ENCODE results near the gene TEAD2. TPM values are rescaled to one million over a fixed set of nuclear protein-coding genes. Genes with fewer than 3 reads are reported as not detected.
A peak's percentile ranks its signal among the peaks of the same experiment; 100 is the strongest.

The TEAD2 gene
- total RNA-seq, 1 experiment from 2014 or later = 106 TPM

DNA sequence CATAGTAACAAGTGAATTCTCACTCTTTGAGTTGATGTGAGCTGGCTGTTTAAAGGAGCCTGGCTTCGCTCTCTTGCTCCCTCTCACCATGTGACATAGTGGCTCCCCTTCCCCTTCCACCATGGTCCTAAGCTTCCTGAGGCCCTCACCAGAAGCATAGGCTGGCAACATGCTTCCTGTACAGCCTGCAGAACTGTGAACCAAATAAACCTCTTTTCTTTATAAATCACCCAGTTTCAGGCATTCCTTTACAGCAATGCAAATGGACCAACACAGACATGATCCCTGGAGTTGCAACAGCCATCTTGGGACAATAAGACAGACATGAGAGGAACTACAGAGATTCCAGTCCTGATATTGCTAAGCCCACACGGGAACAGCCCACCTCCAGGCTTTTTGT lies 12.6 kb downstream of the TEAD2 start (continued):
- no peak for TF ChIP-seq ZNF138 (CRISPR knock-in tag; conservative IDR thresholded peaks at IDR 0.05)
- TF ChIP-seq, protein P1, sequence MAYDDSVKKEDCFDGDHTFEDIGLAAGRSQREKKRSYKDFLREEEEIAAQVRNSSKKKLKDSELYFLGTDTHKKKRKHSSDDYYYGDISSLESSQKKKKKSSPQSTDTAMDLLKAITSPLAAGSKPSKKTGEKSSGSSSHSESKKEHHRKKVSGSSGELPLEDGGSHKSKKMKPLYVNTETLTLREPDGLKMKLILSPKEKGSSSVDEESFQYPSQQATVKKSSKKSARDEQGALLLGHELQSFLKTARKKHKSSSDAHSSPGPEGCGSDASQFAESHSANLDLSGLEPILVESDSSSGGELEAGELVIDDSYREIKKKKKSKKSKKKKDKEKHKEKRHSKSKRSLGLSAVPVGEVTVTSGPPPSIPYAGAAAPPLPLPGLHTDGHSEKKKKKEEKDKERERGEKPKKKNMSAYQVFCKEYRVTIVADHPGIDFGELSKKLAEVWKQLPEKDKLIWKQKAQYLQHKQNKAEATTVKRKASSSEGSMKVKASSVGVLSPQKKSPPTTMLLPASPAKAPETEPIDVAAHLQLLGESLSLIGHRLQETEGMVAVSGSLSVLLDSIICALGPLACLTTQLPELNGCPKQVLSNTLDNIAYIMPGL (CRISPR knock-in tag; IDR thresholded peaks at IDR 0.05) = no peak
- TF ChIP-seq JUN (CRISPR knock-in tag; IDR thresholded peaks at IDR 0.05) = no peak
- no peak for TF ChIP-seq ZNF219 (CRISPR knock-in tag; IDR thresholded peaks at IDR 0.05; ENCODE audit: borderline replicate concordance)
- no peak for TF ChIP-seq NR2C2 (CRISPR knock-in tag; IDR thresholded peaks at IDR 0.05)

- TF ChIP-seq ZNF138 (CRISPR knock-in tag; conservative IDR thresholded peaks at IDR 0.05) = no peak
- no peak for TF ChIP-seq CREM (CRISPR knock-in tag; IDR thresholded peaks at IDR 0.05)
- TF ChIP-seq, protein P2, sequence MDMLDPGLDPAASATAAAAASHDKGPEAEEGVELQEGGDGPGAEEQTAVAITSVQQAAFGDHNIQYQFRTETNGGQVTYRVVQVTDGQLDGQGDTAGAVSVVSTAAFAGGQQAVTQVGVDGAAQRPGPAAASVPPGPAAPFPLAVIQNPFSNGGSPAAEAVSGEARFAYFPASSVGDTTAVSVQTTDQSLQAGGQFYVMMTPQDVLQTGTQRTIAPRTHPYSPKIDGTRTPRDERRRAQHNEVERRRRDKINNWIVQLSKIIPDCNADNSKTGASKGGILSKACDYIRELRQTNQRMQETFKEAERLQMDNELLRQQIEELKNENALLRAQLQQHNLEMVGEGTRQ (CRISPR knock-in tag; IDR thresholded peaks at IDR 0.05) = peak; percentile 87
- TF ChIP-seq, protein P3, sequence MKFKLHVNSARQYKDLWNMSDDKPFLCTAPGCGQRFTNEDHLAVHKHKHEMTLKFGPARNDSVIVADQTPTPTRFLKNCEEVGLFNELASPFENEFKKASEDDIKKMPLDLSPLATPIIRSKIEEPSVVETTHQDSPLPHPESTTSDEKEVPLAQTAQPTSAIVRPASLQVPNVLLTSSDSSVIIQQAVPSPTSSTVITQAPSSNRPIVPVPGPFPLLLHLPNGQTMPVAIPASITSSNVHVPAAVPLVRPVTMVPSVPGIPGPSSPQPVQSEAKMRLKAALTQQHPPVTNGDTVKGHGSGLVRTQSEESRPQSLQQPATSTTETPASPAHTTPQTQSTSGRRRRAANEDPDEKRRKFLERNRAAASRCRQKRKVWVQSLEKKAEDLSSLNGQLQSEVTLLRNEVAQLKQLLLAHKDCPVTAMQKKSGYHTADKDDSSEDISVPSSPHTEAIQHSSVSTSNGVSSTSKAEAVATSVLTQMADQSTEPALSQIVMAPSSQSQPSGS (CRISPR knock-in tag; IDR thresholded peaks at IDR 0.05; ENCODE audit: borderline replicate concordance, low read depth) = no peak
- peak; percentile 79 for TF ChIP-seq NFYB (CRISPR knock-in tag; conservative IDR thresholded peaks at IDR 0.05; ENCODE audit: low read depth)
- peak; percentile 82 for TF ChIP-seq USF1 (CRISPR knock-in tag; IDR thresholded peaks at IDR 0.05)
- no peaks in the 10 kb centered on the region for H3K27me3 Mint-ChIP-seq (ENCODE audit: low read depth)
- H3K27ac Mint-ChIP-seq = peak overlapping the region; percentile 91
- DNase-seq (ENCODE audit: low spot score) = no peak
- ChIA-PET POLR2A (no interaction called here), CTCF (interaction anchor here (1.3 kb wide), 1 partner anchor 69 kb away, joined by 3 read pairs; no protein-coding TSS in a partner anchor)
- H3K9me3 Mint-ChIP-seq = no peaks in the 10 kb centered on the region
- no peak for ATAC-seq
- H3K4me1 Mint-ChIP-seq = peaks cover 3% of the 10 kb centered on the region; the same call in 1 of the 2 replicates
- peaks cover 87% of the 10 kb centered on the region for H3K36me3 Mint-ChIP-seq
- no peak overlapping the region for H3K4me3 Mint-ChIP-seq
Measured at GRCh38 chr19:49348305-49349189, 13.7 kb downstream of the TEAD2 start.

GRCh38 chr19:49347835-49348234 lies 14.4 kb downstream of the TEAD2 start:
- peak overlapping the region; percentile 91 for H3K27ac Mint-ChIP-seq
- ChIA-PET CTCF (interaction anchor here (1.3 kb wide), 1 partner anchor 69 kb away, joined by 3 read pairs; no protein-coding TSS in a partner anchor), POLR2A (no interaction called here)
- peaks cover 3% of the 10 kb centered on the region; the same call in 1 of the 2 replicates for H3K4me1 Mint-ChIP-seq
- H3K36me3 Mint-ChIP-seq = peaks cover 87% of the 10 kb centered on the region
- H3K27me3 Mint-ChIP-seq (ENCODE audit: low read depth) = no peaks in the 10 kb centered on the region
- H3K4me3 Mint-ChIP-seq = no peak overlapping the region
- ATAC-seq = peak; percentile 94
- TF ChIP-seq, protein P2 (CRISPR knock-in tag; IDR thresholded peaks at IDR 0.05) = peak; percentile 91
- TF ChIP-seq SP1 (CRISPR knock-in tag; conservative IDR thresholded peaks at IDR 0.05) (no peak), USF1 (CRISPR knock-in tag; IDR thresholded peaks at IDR 0.05) (peak; percentile 91), NFE2L1 (CRISPR knock-in tag; IDR thresholded peaks at IDR 0.05) (no peak), NFYB (CRISPR knock-in tag; conservative IDR thresholded peaks at IDR 0.05; ENCODE audit: low read depth) (peak; percentile 63), ARID4B (CRISPR knock-in tag; IDR thresholded peaks at IDR 0.05; ENCODE audit: borderline replicate concordance) (no peak), JAZF1 (CRISPR knock-in tag; IDR thresholded peaks at IDR 0.05) (no peak), FOXK1 (CRISPR knock-in tag; IDR thresholded peaks at IDR 0.05) (no peak)
- DNase-seq (ENCODE audit: low spot score) = peak; percentile 51
- H3K9me3 Mint-ChIP-seq = no peaks in the 10 kb centered on the region

Measured in WTC11 (cell line).